HepG2 (cell line): ENCODE measurements around the gene GPRIN1. TPM values are rescaled to one million over a fixed set of nuclear protein-coding genes. Genes with fewer than 3 reads are reported as not detected.

ENCODE experiments used
- ATAC-seq: fragments of 200-7000 bp; cut with Tn5 transposase; 3 replicates; pipeline ENCODE4 v1.9.1; 2020; ENCODE audit warnings: mild to moderate bottlenecking, moderate library complexity
- BruUV-seq: library from RNA; stranded (reverse); fragments of 400-500 nt; replicated peaks from 2 replicates; lab custom pipeline; 2021; lab: Mats Ljungman, UMichigan
- CTCF ChIA-PET: fragments of 300-600 bp; formaldehyde crosslinking; extraction: SDS; loops from one replicate; lab custom pipeline; 2021; ENCODE audit warnings: low total read pairs, inconsistent platforms, low intra/inter-chr PET ratio; lab: Yijun Ruan, JAX
- POLR2A ChIA-PET: fragments of 350-600 bp; sonication (Branson Sonifier 250); formaldehyde crosslinking; loops from one replicate; lab custom pipeline; 2020; ENCODE audit warnings: antibody characterized with exemption, inconsistent platforms; lab: Yijun Ruan, JAX
- DNase-seq: peaks from one replicate; pipeline ENCODE4 v3.0.0-alpha.2; 2015; ENCODE audit warnings: low spot score
- FAIRE-seq: peaks from 3 replicates; lab custom pipeline; 2011; peaks lifted over from hg19 to GRCh38; lab: Jason Lieb, UNC
- H2AFZ ChIP-seq: one replicate; pipeline ENCODE4 v1.6.1; 2011; ENCODE audit warnings: low read length, inconsistent platforms
- H3K27ac ChIP-seq: fragments of 300-600 bp; 3 replicates; pipeline ENCODE4 v1.8.0; 2011; ENCODE audit warnings: mixed run types, mild to moderate bottlenecking, mixed read lengths, low read length, inconsistent platforms; ENCODE audit not compliant: insufficient read depth; ENCODE audit errors: extremely low read length
- H3K27me3 ChIP-seq, 2 experiments: fragments of 200-600 bp in 1 of 2; 2 replicates in 1 of 2; 3 replicates in 1 of 2; pipeline versions ENCODE4 v1.6.0 to v1.8.0; 2011; ENCODE audit warnings: low read length in 2 of 2, mild to moderate bottlenecking in 2 of 2, moderate library complexity in 2 of 2, inconsistent platforms in 1 of 2; ENCODE audit not compliant: insufficient read depth in 2 of 2, control insufficient read depth in 1 of 2
- H3K36me3 ChIP-seq, 2 experiments: fragments of 200-600 bp in 1 of 2; replicated peaks in 1 of 2; 2 replicates in 1 of 2; 3 replicates in 1 of 2; pipeline versions ENCODE4 v1.5.1 to v1.8.0; 2011; ENCODE audit warnings: low read length in 2 of 2, inconsistent platforms in 1 of 2; ENCODE audit not compliant: insufficient read depth in 2 of 2, control insufficient read depth in 1 of 2
- H3K4me1 ChIP-seq: 2 replicates; pipeline ENCODE4 v1.5.1; 2012; ENCODE audit warnings: low read length, inconsistent platforms; ENCODE audit not compliant: insufficient read depth
- H3K4me2 ChIP-seq: 2 replicates; pipeline ENCODE4 v1.6.0; 2011; ENCODE audit warnings: low read depth, low read length, inconsistent platforms
- H3K4me3 ChIP-seq, 3 experiments: fragments of 200-600 bp in 1 of 3; sonication (generic), shearing (Covaris generic) in 1 of 3; replicated peaks in 1 of 3; 2 replicates each; pipeline ENCODE4 v1.5.1; 2011 to 2016; ENCODE audit warnings: low read length in 3 of 3, inconsistent platforms in 2 of 3, low read depth in 2 of 3, mild to moderate bottlenecking in 2 of 3, control low read depth in 1 of 3, mixed read lengths in 1 of 3; ENCODE audit not compliant: insufficient read depth in 1 of 3
- H3K79me2 ChIP-seq: one replicate; pipeline ENCODE4 v1.6.1; 2011; ENCODE audit warnings: low read length, inconsistent platforms; ENCODE audit not compliant: insufficient read depth
- H3K9ac ChIP-seq: 2 replicates; pipeline ENCODE4 v1.6.0; 2011; ENCODE audit warnings: mild to moderate bottlenecking, low read depth, low read length, inconsistent platforms; ENCODE audit not compliant: insufficient read depth
- H3K9me3 ChIP-seq: 2 replicates; pipeline ENCODE4 v1.5.1; 2012; ENCODE audit warnings: mild to moderate bottlenecking, low read length
- H4K20me1 ChIP-seq: 2 replicates; pipeline ENCODE4 v1.6.0; 2011; ENCODE audit warnings: inconsistent platforms, mild to moderate bottlenecking, low read length, moderate library complexity; ENCODE audit not compliant: insufficient read depth
- CEBPB ChIP-seq: IDR thresholded peaks from 2 replicates; pipeline ENCODE4 v1.6.1; 2011; ENCODE audit warnings: low read depth, low read length, improper control_type of control experiment, borderline replicate concordance
- DNMT1 ChIP-seq: sonication (generic); formaldehyde crosslinking; IDR thresholded peaks from 2 replicates; pipeline ENCODE4 v1.5.1; 2020; ENCODE audit warnings: mild to moderate bottlenecking, missing genetic modification reagents
- HDAC2 ChIP-seq: sonication (generic); formaldehyde crosslinking; IDR thresholded peaks from 2 replicates; pipeline ENCODE4 v1.4.0; 2020; ENCODE audit warnings: missing genetic modification reagents
- MAZ ChIP-seq, 2 experiments: sonication (generic) in 1 of 2; formaldehyde crosslinking in 1 of 2; IDR thresholded peaks; 2 replicates each; pipeline versions ENCODE4 v1.5.0 to v1.6.1; 2012 to 2020; ENCODE audit warnings: low read depth in 2 of 2, mild to moderate bottlenecking in 2 of 2, borderline replicate concordance in 1 of 2, improper control_type of control experiment in 1 of 2, low read length in 1 of 2, missing genetic modification reagents in 1 of 2, moderate library complexity in 1 of 2
- MED13 ChIP-seq: sonication (generic); formaldehyde crosslinking; IDR thresholded peaks from 2 replicates; pipeline ENCODE4 v1.5.0; 2020; ENCODE audit warnings: missing genetic modification reagents
- NFE2 ChIP-seq: sonication (generic); formaldehyde crosslinking; IDR thresholded peaks from 2 replicates; pipeline ENCODE4 v1.4.0; 2020; ENCODE audit warnings: missing genetic modification reagents
- RFX5 ChIP-seq: IDR thresholded peaks from 2 replicates; pipeline ENCODE4 v1.6.1; 2011; ENCODE audit warnings: low read depth, low read length, improper control_type of control experiment
- SMYD3 ChIP-seq: sonication (generic); formaldehyde crosslinking; IDR thresholded peaks from 2 replicates; pipeline ENCODE4 v1.8.1; 2023; ENCODE audit warnings: mild to moderate bottlenecking, missing genetic modification reagents
- ZBTB1 ChIP-seq: sonication (generic); formaldehyde crosslinking; IDR thresholded peaks from 2 replicates; pipeline ENCODE4 v1.4.0; 2020; ENCODE audit warnings: missing genetic modification reagents, borderline replicate concordance
- ZFP82 ChIP-seq: sonication (generic); formaldehyde crosslinking; IDR thresholded peaks from 2 replicates; pipeline ENCODE4 v1.5.1; 2020; ENCODE audit warnings: mild to moderate bottlenecking, missing genetic modification reagents, borderline replicate concordance
- ZMAT3 ChIP-seq: sonication (generic); formaldehyde crosslinking; conservative IDR thresholded peaks from 2 replicates; pipeline ENCODE4 v1.7.0; 2021; ENCODE audit warnings: missing genetic modification reagents
- ZNF672 ChIP-seq: sonication (generic); formaldehyde crosslinking; IDR thresholded peaks from 2 replicates; pipeline ENCODE4 v1.8.1; 2022; ENCODE audit warnings: missing genetic modification reagents
- ZNF674 ChIP-seq: sonication (generic); formaldehyde crosslinking; IDR thresholded peaks from 2 replicates; pipeline ENCODE4 v1.5.0; 2020; ENCODE audit warnings: low read depth, mild to moderate bottlenecking, missing genetic modification reagents
- ZNF75D ChIP-seq: sonication (generic); formaldehyde crosslinking; IDR thresholded peaks from 2 replicates; pipeline ENCODE4 v1.8.1; 2023; ENCODE audit warnings: missing genetic modification reagents, mild to moderate bottlenecking, borderline replicate concordance
- ZSCAN22 ChIP-seq: sonication (generic); formaldehyde crosslinking; IDR thresholded peaks from 2 replicates; pipeline ENCODE4 v1.4.0; 2020; ENCODE audit warnings: mild to moderate bottlenecking, missing genetic modification reagents
- ZZZ3 ChIP-seq: sonication (generic); formaldehyde crosslinking; IDR thresholded peaks from 2 replicates; pipeline ENCODE4 v1.4.0; 2020; ENCODE audit warnings: missing genetic modification reagents, mild to moderate bottlenecking, borderline replicate concordance
- WGBS: methylation state at CpG from one replicate; pipeline ENCODE4 v1.1.6; 2017; ENCODE audit warnings: low lambda C conversion rate; 5-methylcytosine and 5-hydroxymethylcytosine counted together
- in situ Hi-C: cut with HindIII; loops from 2 replicates; pipeline ENCODE4 v1.10.0; 2017; ENCODE audit warnings: low pct_unique_long_range_greater_than_20kb; ENCODE audit not compliant: extremely low pct_ligation_motif_present
- intact Hi-C: fragments of 100-400 bp; cut with micrococcal nuclease; formaldehyde crosslinking; loops from one replicate; pipeline ENCODE4 v1.10.0; 2022; ENCODE audit not compliant: unreplicated experiment
- polyA plus RNA-seq, 8 experiments: library from polyadenylated mRNA; depleted of rRNA in 3 of 8; stranded (reverse) in 7 of 8; unstranded in 1 of 8; fragments of >200 nt; fragmentation: Illumina TruSeq in 4 of 8; extraction: Trizol in 4 of 8; gene quantifications; 2 replicates each; pipeline versions ENCODE4 v1.2.1 to v1.2.3, GENCODE V29; 2011 to 2016; ENCODE audit warnings: low read depth in 4 of 8, missing spikeins in 1 of 8, mixed read lengths in 1 of 8; ENCODE audit not compliant: insufficient read depth in 1 of 8
- total RNA-seq, 5 experiments: library from RNA; depleted of rRNA; stranded (reverse); fragments of >200 nt; fragmentation: Illumina TruSeq; extraction: Trizol; gene quantifications; 2 replicates each; pipeline ENCODE4 v1.2.3, GENCODE V29; 2016; ENCODE audit warnings: low read depth in 1 of 5
- TF ChIP-seq, protein P1 (sequence below): sonication (generic); formaldehyde crosslinking; IDR thresholded peaks from 2 replicates; pipeline ENCODE4 v1.5.0; 2020; ENCODE audit warnings: missing genetic modification reagents
- TF ChIP-seq, protein P2 (sequence below): sonication (generic); formaldehyde crosslinking; IDR thresholded peaks from 2 replicates; pipeline ENCODE4 v1.4.0; 2020; ENCODE audit warnings: mild to moderate bottlenecking, low read depth, missing genetic modification reagents
- TF ChIP-seq, protein P3 (sequence below): conservative IDR thresholded peaks from 2 replicates; pipeline ENCODE4 v1.6.1; 2018; ENCODE audit warnings: missing genetic modification reagents
- TF ChIP-seq, protein P4 (sequence below): sonication (generic); formaldehyde crosslinking; IDR thresholded peaks from 2 replicates; pipeline ENCODE4 v1.4.0; 2020; ENCODE audit warnings: missing genetic modification reagents, borderline replicate concordance

The GPRIN1 gene
- total and polyA plus RNA-seq, 2 of the 13 experiments (the other 11 are each of a cell fraction or from before 2014, with no cell fraction given) = 0.32 to 2.0 TPM

DNA sequence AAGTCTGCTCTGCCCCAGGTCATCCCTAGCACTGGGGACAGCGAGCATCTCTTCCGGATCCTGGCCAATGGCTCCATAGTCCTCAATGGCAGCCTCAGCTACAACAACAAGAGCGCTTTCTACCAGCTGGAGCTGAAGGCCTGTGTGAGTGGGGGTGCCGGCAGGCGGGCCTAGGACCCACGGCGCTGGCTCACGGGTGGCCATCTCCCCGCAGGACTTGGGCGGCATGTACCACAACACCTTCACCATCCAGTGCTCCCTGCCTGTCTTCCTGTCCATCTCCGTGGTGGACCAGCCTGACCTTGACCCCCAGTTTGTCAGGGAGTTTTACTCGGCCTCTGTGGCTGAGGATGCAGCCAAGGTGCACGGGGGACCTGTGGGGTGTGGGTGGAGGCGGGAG, 34.9 kb downstream of the GPRIN1 start:
- Histone ChIP-seq H2AFZ (no peak overlapping the region), H3K9ac (no peak overlapping the region), H3K27me3 (no peaks in the 10 kb centered on the region), H3K9me3 (no peaks in the 10 kb centered on the region), H3K36me3 (peaks cover 3 to 10% of the 10 kb centered on the region in 2 experiments; a peak in 4 of 5 replicates), H3K79me2 (no peaks in the 10 kb centered on the region), H3K27ac (no peak overlapping the region), H4K20me1 (no peaks in the 10 kb centered on the region), H3K4me2 (no peak overlapping the region), H3K4me3 (no peak overlapping the region), H3K4me1 (no peaks in the 10 kb centered on the region)
- intact Hi-C loops = no loop called here
- POLR2A ChIA-PET = no interaction called here
- no peak for FAIRE-seq
- CTCF ChIA-PET = no interaction called here
- no peak for DNase-seq
- no TSS peak for BruUV-seq
- no peak for ATAC-seq
- WGBS = 91% methylated on average over 6 of the region's 14 CpGs
- in situ Hi-C loops = loop anchor here (25.0 kb wide), 1 partner anchor 838 kb away; no protein-coding TSS in a partner anchor
- no peak for TF ChIP-seq NFE2 (CRISPR knock-in tag)
- TF ChIP-seq DNMT1 (CRISPR knock-in tag) = no peak
- TF ChIP-seq, protein P1, sequence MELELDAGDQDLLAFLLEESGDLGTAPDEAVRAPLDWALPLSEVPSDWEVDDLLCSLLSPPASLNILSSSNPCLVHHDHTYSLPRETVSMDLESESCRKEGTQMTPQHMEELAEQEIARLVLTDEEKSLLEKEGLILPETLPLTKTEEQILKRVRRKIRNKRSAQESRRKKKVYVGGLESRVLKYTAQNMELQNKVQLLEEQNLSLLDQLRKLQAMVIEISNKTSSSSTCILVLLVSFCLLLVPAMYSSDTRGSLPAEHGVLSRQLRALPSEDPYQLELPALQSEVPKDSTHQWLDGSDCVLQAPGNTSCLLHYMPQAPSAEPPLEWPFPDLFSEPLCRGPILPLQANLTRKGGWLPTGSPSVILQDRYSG = no peak
- TF ChIP-seq, protein P2, sequence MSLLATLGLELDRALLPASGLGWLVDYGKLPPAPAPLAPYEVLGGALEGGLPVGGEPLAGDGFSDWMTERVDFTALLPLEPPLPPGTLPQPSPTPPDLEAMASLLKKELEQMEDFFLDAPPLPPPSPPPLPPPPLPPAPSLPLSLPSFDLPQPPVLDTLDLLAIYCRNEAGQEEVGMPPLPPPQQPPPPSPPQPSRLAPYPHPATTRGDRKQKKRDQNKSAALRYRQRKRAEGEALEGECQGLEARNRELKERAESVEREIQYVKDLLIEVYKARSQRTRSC (CRISPR knock-in tag) = no peak
- TF ChIP-seq MAZ (IDR thresholded peaks at IDR 0.05; ENCODE audit: borderline replicate concordance, low read depth, low read length) = no peak
- no peak for TF ChIP-seq MAZ (CRISPR knock-in tag; IDR thresholded peaks at IDR 0.05; ENCODE audit: low read depth)
- TF ChIP-seq, protein P3, sequence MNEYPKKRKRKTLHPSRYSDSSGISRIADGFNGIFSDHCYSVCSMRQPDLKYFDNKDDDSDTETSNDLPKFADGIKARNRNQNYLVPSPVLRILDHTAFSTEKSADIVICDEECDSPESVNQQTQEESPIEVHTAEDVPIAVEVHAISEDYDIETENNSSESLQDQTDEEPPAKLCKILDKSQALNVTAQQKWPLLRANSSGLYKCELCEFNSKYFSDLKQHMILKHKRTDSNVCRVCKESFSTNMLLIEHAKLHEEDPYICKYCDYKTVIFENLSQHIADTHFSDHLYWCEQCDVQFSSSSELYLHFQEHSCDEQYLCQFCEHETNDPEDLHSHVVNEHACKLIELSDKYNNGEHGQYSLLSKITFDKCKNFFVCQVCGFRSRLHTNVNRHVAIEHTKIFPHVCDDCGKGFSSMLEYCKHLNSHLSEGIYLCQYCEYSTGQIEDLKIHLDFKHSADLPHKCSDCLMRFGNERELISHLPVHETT = no peak
- no peak for TF ChIP-seq ZBTB1 (CRISPR knock-in tag)
- TF ChIP-seq CEBPB = no peak
- TF ChIP-seq ZFP82 = no peak
- TF ChIP-seq ZNF75D (CRISPR knock-in tag) = no peak
- no peak for TF ChIP-seq MED13 (CRISPR knock-in tag)
- no peak for TF ChIP-seq ZMAT3
- TF ChIP-seq, protein P4, sequence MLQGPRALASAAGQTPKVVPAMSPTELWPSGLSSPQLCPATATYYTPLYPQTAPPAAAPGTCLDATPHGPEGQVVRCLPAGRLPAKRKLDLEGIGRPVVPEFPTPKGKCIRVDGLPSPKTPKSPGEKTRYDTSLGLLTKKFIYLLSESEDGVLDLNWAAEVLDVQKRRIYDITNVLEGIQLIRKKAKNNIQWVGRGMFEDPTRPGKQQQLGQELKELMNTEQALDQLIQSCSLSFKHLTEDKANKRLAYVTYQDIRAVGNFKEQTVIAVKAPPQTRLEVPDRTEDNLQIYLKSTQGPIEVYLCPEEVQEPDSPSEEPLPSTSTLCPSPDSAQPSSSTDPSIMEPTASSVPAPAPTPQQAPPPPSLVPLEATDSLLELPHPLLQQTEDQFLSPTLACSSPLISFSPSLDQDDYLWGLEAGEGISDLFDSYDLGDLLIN (CRISPR knock-in tag) = no peak
- no peak for TF ChIP-seq RFX5
- TF ChIP-seq SMYD3 (CRISPR knock-in tag) = no peak
- no peak for TF ChIP-seq ZSCAN22 (CRISPR knock-in tag)
- no peak for TF ChIP-seq ZNF674 (CRISPR knock-in tag)
- TF ChIP-seq HDAC2 (CRISPR knock-in tag) = no peak
- no peak for TF ChIP-seq ZNF672 (CRISPR knock-in tag)
- no peak for TF ChIP-seq ZZZ3 (CRISPR knock-in tag)
